ENCODE results near the gene SMIM36.
"Not testable (repeated sequence)": the region's sequence is repeated elsewhere in the genome, so short reads cannot be mapped to it uniquely, and the experiment has no call there.

Gene SMIM36

DNA sequence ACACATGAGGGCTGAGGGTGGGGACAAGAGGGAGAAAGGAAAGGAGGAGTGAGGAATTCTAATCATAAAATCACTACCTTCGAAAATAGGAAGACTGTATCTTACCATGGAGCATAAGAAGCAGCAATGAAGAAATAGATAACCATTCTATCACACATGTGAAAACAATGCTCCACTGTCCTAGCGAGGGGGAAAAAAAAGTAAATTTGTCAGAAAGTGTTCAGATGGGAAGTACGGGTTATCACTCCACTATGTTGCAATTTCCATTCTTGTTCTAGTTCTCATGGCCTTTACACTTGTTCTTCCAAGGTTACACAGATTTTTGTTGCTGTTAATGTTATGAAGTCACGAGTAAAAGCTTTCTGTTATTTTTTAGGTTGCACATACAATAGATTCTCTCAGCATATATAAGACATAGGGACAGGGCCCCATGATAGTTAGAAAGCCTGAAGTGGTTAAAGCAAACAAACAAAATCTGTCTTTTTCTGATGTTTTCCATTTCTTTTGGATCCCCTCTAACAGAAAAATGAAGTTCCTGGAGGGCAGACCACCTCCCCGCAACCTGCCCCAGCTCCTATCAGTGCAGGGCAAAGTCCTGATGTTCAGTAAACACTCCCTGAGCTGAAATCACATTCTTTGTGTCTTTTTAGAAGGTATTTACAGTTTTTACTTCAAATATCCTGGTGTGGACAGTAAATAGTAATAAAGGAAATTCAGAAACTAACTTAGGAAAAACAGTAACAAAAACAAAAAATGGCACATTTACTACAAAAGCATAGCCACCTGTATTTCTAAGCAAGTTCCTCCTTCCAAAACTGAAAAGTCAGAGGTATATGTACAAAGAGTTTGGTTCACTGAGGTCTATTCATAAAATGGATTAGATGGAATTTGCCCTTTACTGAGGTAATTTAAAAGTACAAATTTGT lies 103.3 kb downstream of the SMIM36 start:
- Mint-ChIP-seq H3K4me3 (no peak overlapping the region), H3K27ac (no peak overlapping the region), H3K4me1 (no peaks in the 10 kb centered on the region), H3K36me3 (peaks cover 63% of the 10 kb centered on the region), H3K27me3 (no peaks in the 10 kb centered on the region), H3K9me3 (no peaks in the 10 kb centered on the region)
- no peak for ATAC-seq

DNA sequence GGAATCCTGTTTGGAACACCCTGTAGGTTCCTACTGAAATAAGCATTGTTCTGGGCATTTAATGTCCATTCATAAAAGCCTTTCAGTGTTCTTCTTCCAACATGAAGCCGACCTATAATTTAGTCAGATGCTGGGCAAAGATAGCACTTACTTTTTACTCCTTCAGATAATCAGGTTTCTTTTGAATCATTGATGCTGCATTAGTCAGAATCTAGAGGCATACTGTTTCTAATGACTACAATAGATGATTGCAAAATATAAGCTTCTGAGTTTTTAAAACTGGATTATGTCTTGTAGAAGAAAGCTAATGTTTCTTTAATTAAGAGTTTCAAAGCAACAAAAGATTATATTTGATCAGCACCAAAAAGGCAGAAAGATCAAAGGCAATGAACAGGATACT lies 105.7 kb downstream of the SMIM36 start:
- no peak overlapping the region for H3K27ac Mint-ChIP-seq
- ATAC-seq, result no peak
- H3K27me3 Mint-ChIP-seq, result no peaks in the 10 kb centered on the region
- peaks cover 65% of the 10 kb centered on the region for H3K36me3 Mint-ChIP-seq
- no peaks in the 10 kb centered on the region for H3K9me3 Mint-ChIP-seq
- H3K4me1 Mint-ChIP-seq, result no peaks in the 10 kb centered on the region
- H3K4me3 Mint-ChIP-seq, result no peak overlapping the region

DNA sequence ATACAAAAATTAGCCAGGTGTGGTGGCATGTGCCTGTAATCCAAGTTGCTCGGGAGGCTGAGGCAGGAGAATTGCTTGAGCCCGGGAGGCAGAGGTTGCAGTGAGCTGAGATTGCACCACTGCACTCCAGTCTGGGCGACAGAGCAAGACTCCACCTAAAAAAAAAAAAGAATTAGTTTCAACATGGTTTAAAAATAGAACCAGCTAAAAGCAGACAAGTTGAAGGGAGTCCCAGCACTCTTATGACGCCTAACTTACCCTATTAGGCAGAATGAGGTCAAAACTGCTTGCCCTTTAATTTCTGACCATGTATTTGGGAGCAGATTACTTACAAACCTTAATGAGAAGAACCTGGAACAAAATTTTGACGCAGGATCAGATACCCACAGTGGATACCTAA lies 107.1 kb downstream of the SMIM36 start:
- not testable (repeated sequence) for H3K27ac Mint-ChIP-seq, H3K9me3 Mint-ChIP-seq, H3K4me3 Mint-ChIP-seq

DNA sequence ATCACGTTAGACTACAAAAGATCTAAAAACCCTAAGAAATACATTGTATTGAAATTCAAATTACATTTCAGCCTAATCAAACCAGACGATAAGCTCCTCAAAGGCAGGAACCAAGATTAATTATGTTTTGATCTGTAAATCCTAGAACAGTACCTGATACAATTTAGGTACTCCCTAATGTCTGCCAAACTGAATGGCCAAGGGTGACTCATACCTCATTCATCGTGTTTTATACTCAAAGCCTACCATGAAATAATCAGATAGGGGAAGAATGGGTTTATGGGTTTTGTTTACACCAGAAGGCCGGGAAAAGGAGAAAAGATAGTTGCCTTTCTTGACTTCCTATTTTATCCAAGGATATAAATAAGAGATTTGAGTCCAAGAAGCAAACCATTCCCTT lies 108.9 kb downstream of the SMIM36 start:
- no peaks in the 10 kb centered on the region for H3K4me1 Mint-ChIP-seq

More for the DNA sequence above, 107.1 kb downstream of the SMIM36 start:
- H3K27me3 Mint-ChIP-seq, ATAC-seq, H3K4me1 Mint-ChIP-seq: not testable (repeated sequence)
- H3K36me3 Mint-ChIP-seq, result peaks cover 61% of the 10 kb centered on the region

More for the DNA sequence above, 108.9 kb downstream of the SMIM36 start:
- Mint-ChIP-seq H3K27me3 (no peaks in the 10 kb centered on the region), H3K27ac (no peak overlapping the region), H3K9me3 (no peaks in the 10 kb centered on the region), H3K36me3 (peaks cover 65% of the 10 kb centered on the region), H3K4me3 (no peak overlapping the region)
- ATAC-seq, result no peak
